HG03460 (cell line): ENCODE results near the gene ACOT13.
A peak's percentile ranks its signal among the peaks of the same experiment; 100 is the strongest.
"Not testable (repeated sequence)": the region's sequence is repeated elsewhere in the genome, so short reads cannot be mapped to it uniquely, and the experiment has no call there.

Source experiments
- ATAC-seq: cut with Tn5 transposase; IDR thresholded peaks from one replicate; pipeline ENCODE4 v1.9.1; 2021; ENCODE audit not compliant: unreplicated experiment

ACOT13 gene

GRCh38 chr6:24721461-24722215, 54.8 kb downstream of the ACOT13 start:
- ATAC-seq, result peak; percentile 42

- no peak for ATAC-seq
These were observed 56.4 kb downstream of the ACOT13 start for GRCh38 chr6:24723270-24723669.

- not testable (repeated sequence) for ATAC-seq
These were observed 63.8 kb downstream of the ACOT13 start for GRCh38 chr6:24730653-24731052.

GRCh38 chr6:24731456-24732134, 64.7 kb downstream of the ACOT13 start:
- ATAC-seq, result not testable (repeated sequence)

GRCh38 chr6:24734166-24734565, 67.3 kb downstream of the ACOT13 start:
- ATAC-seq, result no peak

- ATAC-seq, result not testable (repeated sequence)
These were observed 67.8 kb downstream of the ACOT13 start for GRCh38 chr6:24734710-24735109.

- no peak for ATAC-seq
These were observed 71.9 kb downstream of the ACOT13 start for GRCh38 chr6:24738741-24739140.

- ATAC-seq, result no peak
These were observed 74.0 kb downstream of the ACOT13 start for GRCh38 chr6:24740861-24741260.

- ATAC-seq, result no peak
These were observed 75.4 kb downstream of the ACOT13 start for GRCh38 chr6:24742216-24742738.

GRCh38 chr6:24743265-24743943, 76.5 kb downstream of the ACOT13 start:
- ATAC-seq, result peak; percentile 91

- ATAC-seq, result peak; percentile 50
These were observed 77.1 kb downstream of the ACOT13 start for GRCh38 chr6:24743944-24744335.

- no peak for ATAC-seq
These were observed 78.0 kb downstream of the ACOT13 start for GRCh38 chr6:24744911-24745310.

- no peak for ATAC-seq
These were observed 82.4 kb downstream of the ACOT13 start for GRCh38 chr6:24749297-24749696.

- not testable (repeated sequence) for ATAC-seq
These were observed 84.0 kb downstream of the ACOT13 start for GRCh38 chr6:24750878-24751277.

- no peak for ATAC-seq
These were observed 85.6 kb downstream of the ACOT13 start for GRCh38 chr6:24752503-24752902.

GRCh38 chr6:24752917-24753492, 86.1 kb downstream of the ACOT13 start:
- ATAC-seq, result no peak

GRCh38 chr6:24753545-24753944, 86.7 kb downstream of the ACOT13 start:
- no peak for ATAC-seq

GRCh38 chr6:24754378-24754777, 87.5 kb downstream of the ACOT13 start:
- ATAC-seq, result not testable (repeated sequence)
